GM06990 (cell line): ENCODE data around the gene TBC1D17.
A peak's percentile ranks its signal among the peaks of the same experiment; 100 is the strongest.

Experiments
- DNase-seq: peaks from one replicate; pipeline ENCODE4 v3.0.0-alpha.2; 2011; ENCODE audit not compliant: insufficient read length; ENCODE audit errors: extremely low read depth
- H3K27me3 ChIP-seq: replicated peaks from 2 replicates; pipeline ENCODE4 v1.6.0; 2011; ENCODE audit warnings: low read length; ENCODE audit not compliant: control insufficient read depth, insufficient read depth
- H3K36me3 ChIP-seq: 2 replicates; pipeline ENCODE4 v1.5.1; 2011; ENCODE audit warnings: low read length; ENCODE audit not compliant: control insufficient read depth, insufficient read depth
- H3K4me3 ChIP-seq: replicated peaks from 2 replicates; pipeline ENCODE4 v1.5.1; 2011; ENCODE audit warnings: low read depth, mild to moderate bottlenecking, control low read depth, low read length
- CTCF ChIP-seq: IDR thresholded peaks from 2 replicates; pipeline ENCODE4 v1.5.1; 2011; ENCODE audit warnings: low read length, control low read depth, mild to moderate bottlenecking, inconsistent platforms; ENCODE audit not compliant: insufficient read depth, poor library complexity, severe bottlenecking

The TBC1D17 gene

GRCh38 chr19:49932041-49932451 lies 54.5 kb downstream of the TBC1D17 start:
- no peak overlapping the region for H3K4me3 ChIP-seq
- DNase-seq: no peak
- no peak for TF ChIP-seq CTCF
- peaks cover 10% of the 10 kb centered on the region for H3K36me3 ChIP-seq
- no peaks in the 10 kb centered on the region for H3K27me3 ChIP-seq

GRCh38 chr19:49932731-49933131 lies 55.2 kb downstream of the TBC1D17 start:
- Histone ChIP-seq H3K4me3 (no peak overlapping the region), H3K27me3 (no peaks in the 10 kb centered on the region), H3K36me3 (peaks cover 5% of the 10 kb centered on the region)
- TF ChIP-seq CTCF: no peak
- no peak for DNase-seq

- no peak for TF ChIP-seq CTCF
- no peak overlapping the region for H3K4me3 ChIP-seq
- DNase-seq: no peak
- no peaks in the 10 kb centered on the region for H3K27me3 ChIP-seq
- H3K36me3 ChIP-seq: peaks cover 4% of the 10 kb centered on the region
Observed at GRCh38 chr19:49933643-49934042, 56.1 kb downstream of the TBC1D17 start.

GRCh38 chr19:49936549-49936948 lies 59.0 kb downstream of the TBC1D17 start:
- H3K27me3 ChIP-seq: no peaks in the 10 kb centered on the region
- no peak for TF ChIP-seq CTCF
- H3K36me3 ChIP-seq: peaks cover 4% of the 10 kb centered on the region
- no peak for DNase-seq
- no peak overlapping the region for H3K4me3 ChIP-seq

GRCh38 chr19:49937750-49938381 lies 60.4 kb downstream of the TBC1D17 start:
- Histone ChIP-seq H3K27me3 (no peaks in the 10 kb centered on the region), H3K4me3 (no peak overlapping the region), H3K36me3 (peaks cover 3% of the 10 kb centered on the region)
- TF ChIP-seq CTCF: peak; percentile 99
- DNase-seq: peak; percentile 82
